Stimulated activated CD4-positive, alpha-beta T cell treated with anti-CD3 and anti-CD28 coated beads, Interleukin-4, amount 100 ng/mL, for 4 hours (primary cell): Measurements from ENCODE around the gene BTBD16.

ENCODE experiments used
- DNase-seq, 2 experiments: peaks; one replicate each; pipeline ENCODE4 v3.0.0-alpha.2; 2020

The BTBD16 gene

DNA sequence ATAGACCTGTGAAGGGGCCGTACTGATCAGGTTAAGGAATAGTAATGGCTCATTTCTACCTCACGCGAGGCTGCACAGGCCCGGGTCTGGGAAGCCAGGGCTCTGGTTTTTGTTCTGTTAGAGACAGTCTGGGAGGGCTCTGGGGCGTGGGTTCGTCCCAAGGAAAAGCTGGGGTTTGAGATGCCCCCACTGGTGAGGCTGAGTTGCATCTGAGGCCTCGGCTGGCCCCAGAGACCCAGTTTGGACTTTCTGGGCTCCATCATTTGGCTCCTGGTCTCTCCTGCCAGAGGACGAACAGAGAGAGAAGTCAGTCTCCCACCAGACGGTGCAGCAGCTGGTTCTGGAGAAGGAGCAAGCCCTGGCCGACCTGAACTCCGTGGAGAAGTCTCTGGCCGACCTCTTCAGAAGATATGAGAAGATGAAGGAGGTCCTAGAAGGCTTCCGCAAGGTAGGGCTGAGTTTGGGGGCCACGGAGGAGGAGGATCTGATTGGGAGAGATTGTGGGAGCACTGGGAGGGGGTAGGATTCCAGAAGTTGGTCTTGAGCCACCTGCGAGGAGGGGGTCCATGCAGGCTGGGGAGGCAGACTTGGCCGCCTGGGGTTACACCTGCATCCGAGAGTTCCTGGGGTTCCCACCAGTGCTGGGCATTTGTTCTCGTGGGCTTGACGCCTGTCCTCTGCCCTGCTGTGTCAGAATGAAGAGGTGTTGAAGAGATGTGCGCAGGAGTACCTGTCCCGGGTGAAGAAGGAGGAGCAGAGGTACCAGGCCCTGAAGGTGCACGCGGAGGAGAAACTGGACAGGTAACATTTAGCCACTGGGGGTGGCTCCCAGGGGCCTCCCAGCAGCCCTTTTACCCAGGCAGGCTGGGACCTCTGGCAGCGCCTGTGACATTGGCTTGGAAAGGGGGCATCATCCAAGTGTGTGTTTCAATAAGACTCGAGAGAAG, 22.5 kb upstream of the BTBD16 start:
- no peak for DNase-seq

DNA sequence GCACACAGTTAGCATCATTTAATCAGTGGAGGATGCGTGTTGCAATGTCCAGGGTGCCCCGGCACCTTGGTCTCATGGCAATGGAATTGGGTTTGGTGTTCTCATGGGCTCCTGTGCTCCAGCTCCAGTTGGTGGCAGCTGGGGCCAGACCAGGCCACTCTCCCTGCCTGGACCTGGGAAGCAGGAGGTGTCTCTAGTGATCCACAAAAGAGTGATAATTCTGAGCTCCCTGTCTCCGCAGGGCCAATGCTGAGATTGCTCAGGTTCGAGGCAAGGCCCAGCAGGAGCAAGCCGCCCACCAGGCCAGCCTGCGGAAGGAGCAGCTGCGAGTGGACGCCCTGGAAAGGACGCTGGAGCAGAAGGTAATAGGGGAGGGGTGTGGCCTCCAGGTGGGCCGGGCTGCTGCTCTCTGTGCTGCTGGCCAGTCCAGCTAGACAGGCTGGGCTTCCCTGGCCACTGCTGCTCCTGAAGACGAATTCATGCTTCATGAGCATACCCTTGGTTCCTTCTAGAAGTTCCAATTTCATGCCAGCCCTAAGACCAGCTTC, 21.7 kb upstream of the BTBD16 start:
- no peak for DNase-seq

DNA sequence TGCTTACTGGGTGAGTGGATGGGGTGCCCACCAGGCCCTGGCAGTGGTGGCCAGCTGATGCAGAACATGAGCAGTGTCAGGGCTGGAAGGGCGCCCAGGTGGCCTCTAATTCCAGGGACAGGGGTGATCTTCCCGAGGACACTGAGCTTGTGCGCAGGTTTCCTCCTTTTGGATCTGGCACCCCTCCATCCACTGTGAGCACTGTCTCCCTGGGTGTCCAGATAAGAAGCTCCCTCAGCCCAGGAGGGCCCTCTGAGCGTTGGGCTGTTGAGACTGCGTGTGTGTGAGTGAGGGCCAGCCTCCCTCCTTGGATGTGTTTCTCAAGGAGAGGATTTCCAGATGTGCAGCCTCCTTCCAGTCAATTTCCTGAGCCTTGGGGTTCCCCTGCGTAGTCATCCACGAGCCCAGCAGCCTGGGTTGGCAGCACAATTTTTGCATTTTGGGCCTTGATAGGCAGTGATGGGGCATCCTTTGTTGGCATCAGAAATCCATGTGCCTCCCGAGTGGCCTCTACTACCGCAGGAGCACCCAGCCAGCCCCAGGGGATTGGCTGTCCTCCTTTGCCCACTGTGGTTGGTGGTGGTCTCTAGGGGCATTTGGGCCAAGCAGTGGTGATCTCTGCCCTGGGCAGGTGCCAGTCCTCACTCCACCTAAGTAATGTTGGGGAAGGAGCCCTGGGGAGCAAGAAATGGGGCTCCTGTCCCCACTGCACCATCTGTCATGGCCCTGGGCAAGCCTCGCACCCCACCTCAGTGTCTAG, 20.9 kb upstream of the BTBD16 start:
- no peak for DNase-seq

DNA sequence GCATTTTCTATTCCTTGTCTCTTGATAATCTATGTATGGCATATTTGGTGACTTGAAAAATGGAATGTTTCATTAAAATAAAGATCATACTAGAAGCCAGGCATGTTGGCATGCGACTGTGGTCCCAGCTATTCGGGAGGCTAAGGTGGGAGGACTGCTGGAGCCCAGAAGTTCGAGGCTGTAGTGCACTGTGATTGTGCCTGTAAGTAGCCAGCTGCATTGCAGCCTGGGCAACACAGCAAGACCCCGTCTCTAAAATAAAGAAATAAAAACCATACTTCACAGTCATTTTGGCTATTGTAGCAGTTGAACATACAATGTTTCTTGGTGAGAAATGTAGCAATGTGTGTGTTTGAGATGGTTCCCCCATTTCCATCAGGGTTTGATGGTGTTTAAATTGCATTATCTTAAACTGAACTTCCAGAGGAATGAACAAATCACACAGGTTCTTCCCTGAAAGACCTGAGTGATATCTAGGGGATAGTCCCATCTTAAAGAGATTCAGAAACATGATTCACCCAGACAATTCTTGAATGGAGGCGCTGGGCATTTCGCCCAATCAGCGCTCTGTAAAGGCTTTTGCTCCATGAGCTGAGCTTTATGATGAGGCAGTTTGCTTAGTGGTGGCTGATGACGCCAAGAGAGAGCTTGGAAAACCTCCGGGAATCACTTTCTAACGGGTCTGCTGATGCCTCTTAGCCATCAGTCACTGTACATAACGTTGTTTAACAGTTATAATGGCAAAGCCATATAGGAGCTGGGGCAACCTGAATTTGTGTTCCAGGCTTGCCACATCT, 19.4 kb upstream of the BTBD16 start:
- no peak for DNase-seq

DNA sequence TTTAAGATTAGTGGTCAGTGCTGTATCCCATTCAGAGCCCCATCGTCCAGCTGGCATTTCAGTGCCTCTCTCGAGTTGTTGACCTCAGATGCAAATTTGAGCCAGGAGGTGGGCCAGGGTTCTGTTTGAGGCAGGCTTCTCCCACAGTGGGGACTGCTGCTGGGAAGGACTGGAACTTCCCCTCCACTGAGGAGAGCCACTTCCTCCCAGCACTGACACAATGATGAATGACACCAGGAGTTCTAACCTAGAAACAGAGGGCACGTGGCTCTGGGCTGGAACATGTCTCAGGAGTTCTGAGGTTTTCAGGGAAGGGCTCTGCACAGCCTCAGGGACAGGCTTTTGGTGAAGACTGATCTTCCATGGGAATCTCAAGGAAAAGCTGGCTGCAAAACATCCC, 18.3 kb upstream of the BTBD16 start:
- DNase-seq, result no peak

DNA sequence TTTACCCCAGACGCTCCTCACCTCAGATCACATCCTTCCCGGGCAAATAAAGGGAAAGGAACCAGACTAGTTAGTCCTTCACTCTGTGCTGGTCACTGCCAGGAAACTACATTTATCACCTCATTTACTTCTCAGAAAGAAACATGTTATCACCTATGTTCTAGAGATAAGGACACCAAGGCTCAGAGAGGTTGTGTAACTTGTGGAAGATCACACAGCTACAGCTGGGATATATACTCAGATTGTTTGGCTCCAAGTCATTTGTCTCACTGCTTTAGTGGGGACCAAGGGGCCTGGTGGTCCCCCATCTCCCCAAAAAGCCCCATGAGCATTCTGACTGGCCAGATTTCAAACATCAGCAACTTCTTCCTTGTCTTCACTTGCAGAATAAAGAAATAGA, 17.5 kb upstream of the BTBD16 start:
- DNase-seq, result no peak

DNA sequence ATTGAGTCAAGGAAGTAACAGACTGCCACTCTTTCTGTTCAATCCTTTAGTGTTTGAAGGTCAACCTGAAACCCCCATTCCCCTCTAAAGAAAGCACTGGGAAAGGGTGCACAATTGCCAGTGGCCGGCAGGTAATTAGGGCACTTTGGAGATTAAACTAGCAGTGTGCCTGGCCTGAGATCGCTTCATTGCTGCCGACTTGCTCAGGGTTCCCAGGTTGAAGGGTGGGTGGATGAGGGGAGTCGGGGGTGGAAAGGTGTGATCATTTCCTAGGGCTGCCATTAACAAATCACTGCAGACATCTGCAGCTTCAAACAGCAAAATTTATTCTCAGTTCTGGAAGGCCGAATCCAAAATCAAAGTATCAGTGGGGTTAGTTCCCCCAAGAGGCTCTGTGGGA, 16.3 kb upstream of the BTBD16 start:
- no peak for DNase-seq

DNA sequence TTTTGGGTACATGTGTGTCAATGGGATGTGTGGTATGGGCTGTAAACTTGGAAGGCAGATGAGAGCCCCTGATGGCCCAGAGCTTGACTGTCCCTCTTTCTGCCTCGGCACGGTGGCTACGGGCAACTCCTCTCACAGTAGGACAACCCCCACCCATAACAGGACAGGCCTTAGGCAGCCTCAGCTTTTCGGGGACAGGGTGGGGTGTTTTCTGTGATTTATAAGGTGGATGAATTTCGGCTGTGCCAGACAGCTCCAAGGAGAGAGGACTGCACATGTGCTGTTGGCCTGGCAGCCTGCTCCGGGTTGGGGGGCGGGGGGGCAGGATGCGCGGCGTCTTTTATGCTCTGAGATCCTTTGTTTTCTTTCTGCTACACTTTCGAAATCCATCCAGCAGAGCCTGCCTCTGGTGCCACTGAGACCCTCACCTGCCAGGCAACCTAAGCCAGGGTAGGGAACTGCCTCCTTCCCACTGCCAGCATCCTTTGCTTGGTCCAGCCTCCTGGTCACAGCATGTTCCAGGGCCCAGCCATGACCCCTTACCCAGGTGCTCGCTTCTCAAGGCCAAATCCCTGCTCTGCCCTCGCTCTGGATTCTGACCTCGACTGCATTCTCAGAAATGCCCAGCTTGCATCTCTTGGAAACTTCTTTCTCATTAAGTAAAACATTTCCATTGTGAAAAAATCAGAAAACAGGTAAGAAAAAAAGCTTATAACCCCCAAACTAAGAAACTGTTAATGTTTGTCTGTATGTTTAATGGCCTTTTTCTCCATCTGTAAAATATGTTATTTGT, 15.4 kb upstream of the BTBD16 start:
- DNase-seq, result no peak

DNA sequence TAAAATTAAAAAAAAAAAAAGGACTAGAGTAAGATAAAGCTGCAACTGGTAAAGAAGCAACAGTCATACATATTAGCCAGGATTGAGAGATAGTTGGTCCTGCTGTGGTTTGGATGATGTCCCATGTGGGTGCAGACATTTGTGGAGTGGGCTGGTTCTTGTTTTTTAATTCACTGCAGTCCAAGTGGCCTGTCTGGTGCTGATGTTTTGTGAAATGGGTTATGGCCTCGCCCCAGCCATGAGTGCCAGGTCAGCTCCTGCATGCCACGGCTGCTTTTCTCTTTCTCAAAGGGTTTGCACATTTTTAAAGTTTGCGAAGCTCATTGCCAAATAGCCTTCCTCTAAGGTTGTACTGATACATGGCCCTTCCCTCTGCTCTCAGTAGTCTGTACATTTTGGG, 14.1 kb upstream of the BTBD16 start:
- DNase-seq, result no peak

DNA sequence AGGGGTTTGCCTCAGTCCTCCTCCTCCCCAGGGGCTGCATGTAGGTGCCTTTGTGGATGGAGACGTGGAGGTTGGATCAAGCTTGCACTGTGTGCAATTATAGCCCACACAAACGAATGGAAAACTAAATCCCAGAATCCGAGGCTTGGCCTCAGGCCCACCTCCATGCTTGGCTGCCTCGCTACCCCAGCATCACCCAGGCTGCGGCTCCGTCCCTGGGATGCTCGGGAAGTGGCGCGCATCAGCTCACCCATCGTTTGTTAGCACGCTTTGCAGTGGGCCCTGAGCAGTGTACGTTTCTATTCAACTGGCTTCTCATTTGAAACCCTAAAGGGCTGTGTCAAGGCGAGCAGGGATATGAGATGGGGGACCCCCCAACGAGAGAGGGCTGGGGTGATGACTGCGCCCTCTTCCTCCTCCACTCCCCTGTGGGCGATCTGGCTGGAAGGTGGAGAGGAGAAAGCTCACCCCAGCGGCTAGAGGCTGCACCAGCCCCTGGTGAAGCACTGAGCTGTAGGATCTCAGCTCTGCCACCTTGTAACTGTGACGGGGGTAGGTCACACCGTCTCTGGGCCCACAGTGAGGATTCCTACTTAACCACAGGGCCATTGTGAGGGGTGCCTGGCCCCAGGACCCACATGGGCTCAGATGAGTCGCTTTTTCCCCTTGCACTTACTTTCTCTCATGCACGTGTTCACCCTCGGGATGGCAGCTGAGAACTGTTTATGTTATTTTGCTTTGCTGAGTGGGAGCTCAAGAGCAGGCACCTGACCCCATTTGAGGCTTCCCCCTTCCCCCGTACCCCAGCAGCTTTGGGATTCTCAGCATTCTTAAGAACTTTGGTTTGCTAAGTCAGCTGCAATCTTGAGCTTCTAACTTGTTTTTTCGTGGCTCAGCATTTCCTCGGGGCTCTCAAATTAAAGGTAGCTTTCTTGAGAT, 12.7 kb upstream of the BTBD16 start:
- no peak for DNase-seq

DNA sequence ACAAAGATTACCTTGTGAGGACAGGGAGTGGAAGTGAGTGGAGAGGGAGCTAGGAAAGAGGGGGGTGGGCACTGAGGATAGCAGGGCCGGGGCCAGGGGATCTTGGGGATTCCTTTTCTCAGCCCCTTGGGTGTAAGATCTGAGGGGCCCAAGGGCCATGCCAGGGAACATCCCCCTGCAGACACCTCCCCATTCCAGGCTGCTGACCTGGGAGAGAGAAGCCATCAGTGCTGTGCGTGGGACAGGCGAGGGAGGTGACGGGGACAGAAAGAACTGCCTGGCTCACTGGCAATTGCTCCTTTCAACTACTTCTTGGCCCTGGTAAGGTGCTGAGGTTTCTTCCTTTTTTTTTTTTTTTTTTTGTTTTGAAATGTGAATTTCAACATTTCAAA, 12.0 kb upstream of the BTBD16 start:
- DNase-seq, result no peak

DNA sequence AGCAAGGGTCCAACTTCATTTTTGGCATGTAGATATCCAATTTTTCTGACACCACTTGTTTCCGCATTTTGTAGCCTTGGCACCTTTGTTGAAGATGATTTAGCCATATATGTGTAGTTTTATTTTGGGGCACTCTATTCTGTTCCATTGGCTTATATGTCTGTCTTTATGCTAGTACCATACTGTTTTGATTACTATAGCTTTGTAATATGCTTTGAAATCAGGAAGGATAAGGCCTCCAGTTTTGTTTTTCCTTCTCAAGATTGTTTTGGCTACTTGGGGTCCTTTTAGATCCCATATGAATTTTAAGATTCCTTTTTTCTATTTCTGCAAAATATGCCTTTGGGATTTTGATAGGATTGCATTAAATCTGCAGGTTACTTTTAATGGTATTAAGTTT, 9.5 kb upstream of the BTBD16 start:
- no peak for DNase-seq

DNA sequence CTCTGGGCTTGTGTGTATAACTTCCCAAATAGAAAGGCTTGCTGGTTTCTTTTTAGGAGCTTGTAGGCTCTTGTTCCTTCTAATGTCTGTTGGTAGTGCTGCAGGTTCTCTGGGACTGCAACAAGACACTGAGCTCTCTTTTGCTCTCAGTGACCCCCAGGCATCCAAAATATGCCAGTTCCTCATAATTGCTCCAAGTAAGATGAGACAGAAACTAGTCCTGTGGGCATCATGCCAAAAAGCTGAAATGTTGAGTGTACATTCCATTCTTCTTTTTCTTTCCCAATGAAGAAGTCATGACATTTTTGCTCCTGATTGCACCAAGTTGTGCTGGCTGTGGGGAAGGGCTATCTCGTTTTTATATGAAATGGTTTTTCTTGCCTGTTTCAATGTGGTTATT, 7.1 kb upstream of the BTBD16 start:
- DNase-seq, result no peak

DNA sequence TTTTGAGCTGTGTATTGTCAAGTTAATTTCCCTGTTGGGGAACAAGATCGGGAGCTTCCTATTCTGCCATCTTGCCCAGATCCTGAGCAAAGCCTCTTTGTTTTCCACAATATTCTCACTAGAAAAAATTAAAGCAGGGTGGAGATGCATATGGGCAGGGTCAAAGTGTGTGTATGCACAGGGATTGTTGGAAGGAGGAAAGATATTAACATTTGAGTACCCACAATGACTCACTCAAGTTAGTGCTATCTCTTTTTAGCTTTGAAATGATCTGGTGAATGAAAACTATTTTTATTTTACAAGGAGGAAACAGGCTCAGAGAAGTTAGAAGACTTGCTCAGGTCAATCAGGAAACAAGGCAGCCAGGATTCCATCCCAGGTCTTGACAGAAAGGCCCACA, 6.7 kb upstream of the BTBD16 start:
- DNase-seq, result no peak

DNA sequence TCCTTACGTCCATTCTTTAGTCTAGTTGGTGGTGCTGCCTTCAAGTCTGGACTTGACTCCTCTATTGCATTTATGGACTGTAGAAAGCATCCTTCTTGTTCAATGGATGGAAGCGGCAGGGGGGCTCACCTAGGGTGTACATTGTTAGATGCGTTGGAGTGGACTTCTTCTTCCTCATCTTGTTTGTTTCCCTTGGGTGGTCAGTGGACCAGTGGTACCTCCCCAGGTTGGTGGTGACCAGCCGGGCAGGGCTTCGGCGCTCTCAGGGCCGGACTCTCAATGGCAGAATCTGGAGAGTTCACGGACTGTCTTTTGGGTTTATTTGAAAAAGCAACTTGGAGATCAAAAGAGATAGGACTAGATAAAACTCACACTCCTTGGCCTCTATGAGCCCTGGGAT, 6.2 kb upstream of the BTBD16 start:
- DNase-seq, result no peak

DNA sequence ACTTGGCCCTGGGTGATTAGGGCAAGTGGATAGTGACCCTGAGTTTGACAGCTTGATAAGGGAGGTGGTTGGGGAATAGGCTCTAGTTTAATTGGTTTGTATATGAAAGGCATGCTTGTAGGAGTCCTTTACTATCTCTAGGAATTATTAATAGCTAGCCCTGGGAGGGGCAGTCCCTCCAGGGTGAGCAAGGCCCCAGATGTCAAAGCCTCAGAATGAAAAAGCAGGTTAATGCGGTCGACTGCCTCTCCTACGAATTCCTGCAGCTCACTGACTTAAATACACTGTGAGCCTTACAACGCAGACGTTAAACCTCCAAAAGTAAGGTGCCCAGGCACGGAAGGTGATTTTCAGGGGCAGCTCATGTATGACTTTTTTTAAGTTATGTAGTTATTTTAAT, 5.2 kb upstream of the BTBD16 start:
- no peak for DNase-seq

DNA sequence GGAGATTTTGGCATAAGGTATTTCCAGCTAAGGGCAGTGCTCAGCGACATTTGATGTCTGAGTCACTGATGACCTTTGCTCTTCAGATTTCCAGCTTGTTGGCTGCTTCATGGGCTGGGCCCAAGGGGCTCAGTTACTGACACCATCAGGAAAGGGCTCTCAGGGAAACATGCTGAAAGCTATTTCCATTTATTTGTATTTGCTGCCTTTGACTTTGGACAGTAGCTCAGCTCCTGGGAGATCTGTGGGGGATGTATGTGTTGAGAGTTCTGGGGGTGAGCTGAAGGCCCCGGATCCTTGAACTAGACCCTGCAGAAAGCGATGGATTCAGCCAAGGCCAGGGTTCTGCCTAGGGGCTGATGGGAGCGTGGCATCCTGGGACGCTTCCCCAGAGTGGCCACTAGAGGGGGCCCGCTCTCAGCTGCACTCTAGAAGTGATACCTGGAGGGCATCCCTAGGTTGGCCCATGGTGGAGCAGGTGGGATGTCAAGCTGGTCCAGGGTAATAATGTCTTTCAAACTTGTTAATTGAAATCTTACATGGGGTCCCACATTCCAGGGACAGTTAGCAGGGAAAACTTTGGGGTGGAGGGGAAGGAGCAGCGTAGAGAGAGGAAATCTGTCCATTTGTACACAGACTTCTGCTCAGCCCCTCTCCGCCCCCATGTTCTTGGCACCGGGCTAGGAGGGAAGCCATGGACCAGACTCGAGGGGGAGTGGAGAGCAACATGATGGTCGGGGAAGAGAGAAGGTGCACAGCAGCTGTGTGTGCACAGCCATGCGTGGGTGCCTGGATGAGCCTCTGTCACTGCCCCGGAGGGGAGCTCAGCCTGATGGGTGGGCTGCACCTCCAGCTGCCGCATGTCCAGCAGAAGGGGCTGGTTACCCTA, 3.0 kb upstream of the BTBD16 start:
- DNase-seq, result peak; percentile 24 to 41

DNA sequence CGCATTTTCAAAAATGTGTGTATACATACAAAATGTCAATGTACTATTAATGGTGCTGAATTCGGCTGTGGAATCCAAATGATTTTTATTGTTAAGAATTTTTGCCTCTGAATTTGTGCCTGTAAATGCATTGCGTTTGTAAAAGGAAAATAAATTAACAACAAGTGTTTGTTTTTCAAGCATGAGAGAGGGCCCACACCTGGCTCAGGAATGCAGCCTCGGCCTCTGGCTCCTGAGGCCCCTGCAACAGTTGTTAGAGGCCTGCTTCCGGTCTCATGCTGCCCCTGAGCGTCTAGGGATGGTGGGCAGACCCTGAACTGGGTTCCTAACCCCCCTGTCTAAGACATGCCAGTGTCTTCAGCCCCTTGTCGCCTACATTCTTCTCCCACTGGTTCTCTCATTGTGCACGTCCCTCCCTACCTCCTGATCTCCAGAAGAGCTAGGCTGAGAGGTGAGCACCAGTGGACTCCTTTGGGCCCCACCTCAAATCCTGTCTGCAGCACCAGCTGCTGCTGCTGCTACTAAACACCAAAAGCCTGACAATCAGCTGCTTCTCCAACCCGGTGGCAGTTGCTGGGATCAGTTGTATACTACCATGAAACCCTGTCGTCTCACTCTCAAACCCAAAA, 1.9 kb upstream of the BTBD16 start:
- no peak for DNase-seq

DNA sequence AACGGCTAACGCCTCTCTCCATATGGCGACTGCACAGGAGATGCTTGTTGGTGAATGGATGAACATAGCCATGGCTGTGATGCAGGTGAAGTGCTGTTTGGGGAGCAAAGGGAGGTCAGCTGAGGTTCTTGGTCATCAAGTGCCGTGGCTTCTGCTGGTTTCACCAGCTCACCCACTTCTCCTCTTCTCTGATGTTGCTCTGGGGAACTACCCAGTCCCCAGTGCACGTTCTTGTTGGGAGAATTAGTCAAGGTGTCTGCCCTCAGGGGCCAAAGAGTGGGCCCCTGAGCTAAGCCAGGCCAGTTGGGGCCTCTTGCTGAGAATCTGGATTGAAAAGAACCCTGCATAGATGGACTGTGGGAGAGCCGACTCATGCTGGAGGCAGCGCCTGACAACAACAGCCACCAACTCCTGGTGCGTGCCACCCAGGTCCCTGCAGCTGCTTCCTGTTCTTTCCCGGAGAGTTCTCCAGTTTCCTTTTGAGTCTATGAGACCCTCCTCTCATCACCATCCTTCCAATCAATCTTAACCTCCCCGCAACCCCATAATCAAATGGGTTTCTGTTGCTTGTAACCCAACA, 3.0 kb downstream of the BTBD16 start:
- DNase-seq, result no peak
